GM21360 (cell line): ENCODE results near the gene IRF4.

Source experiments
- ATAC-seq: cut with Tn5 transposase; IDR thresholded peaks from one replicate; pipeline ENCODE4 v1.9.1; 2021; ENCODE audit warnings: mild to moderate bottlenecking, moderate library complexity; ENCODE audit not compliant: unreplicated experiment

IRF4 gene

DNA sequence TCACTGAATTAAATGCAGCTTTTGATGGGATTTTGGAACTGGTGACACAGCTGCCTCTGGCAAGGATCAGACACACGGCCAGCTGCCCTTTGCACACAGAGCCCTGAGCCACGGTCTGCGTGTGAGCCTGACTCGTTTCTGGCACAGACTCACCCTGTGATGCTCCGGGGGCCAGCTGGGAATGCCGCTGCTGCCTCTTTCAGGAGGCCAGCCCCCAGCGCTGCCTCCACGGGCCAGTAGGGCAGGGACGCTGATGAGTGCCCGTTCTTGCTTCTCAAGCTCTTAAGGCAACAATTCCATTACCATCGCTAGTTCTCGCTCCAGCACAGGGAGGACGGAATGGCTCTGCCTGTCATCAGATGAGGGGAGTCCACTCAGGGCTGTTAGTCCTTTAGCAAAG, 61.6 kb downstream of the IRF4 start:
- no peak for ATAC-seq

DNA sequence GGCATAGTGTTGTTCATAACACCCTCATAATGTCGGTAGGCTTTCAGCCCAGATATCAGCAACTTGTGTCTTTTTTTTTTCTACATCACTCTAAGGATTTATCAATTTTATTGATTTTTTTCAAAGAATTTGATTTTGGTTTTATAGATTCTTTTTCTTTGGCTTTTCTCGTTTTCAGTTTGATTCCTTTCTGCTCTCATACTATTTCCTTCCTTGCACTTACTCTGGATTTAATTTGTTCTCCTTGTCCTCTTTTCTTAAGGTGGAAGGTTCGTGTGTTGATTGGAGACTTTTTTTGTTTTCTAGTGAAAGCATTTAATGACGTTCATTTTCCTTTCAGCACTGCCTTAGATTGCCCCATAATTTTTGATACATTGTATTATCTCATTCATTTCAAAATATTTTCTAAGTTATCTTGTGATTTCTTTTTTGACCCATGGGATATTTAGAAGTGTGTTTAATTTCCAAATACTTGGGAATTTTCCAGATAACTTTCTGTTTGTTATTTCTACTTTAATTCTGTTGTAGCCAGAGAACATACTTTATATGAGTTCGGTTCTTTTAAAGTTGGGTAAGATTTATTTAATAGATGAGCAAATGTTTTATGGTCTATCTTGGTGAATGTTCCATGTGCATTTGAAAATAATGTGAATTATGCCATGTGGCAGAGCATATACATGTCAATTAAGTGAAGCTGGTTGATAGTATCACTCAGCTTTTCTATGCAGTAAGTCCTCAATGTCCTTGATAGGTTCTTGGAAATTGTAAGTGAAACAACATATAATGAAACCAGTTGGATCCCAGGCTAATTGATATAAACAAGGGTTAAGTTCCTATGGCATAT, 62.8 kb downstream of the IRF4 start:
- no peak for ATAC-seq

DNA sequence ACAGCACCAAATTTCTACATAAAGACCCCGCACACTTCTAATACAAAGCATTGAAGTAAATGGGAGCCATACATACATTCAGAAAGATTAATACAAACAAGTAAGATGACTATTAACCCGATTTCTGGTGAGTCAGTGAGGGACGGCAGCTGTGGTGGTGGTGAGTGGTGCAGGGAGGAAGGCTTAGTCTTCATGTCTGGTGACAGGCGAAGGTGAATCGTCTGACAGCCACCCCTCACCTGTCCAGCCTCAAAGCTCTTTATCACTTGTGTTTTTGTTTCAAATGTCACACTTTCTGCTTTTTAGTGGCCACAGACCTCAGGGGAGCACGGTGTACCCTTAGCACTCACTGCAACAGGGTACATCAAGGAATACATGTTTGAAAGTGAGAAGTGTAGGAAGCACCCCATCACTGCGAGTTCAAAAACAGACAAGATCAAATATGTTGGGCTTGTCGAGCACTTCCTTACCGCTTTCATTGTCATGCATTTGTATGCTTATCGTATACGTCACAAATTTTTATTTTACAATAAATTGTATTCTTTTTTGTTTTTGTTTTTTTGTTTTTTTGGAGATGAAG, 63.5 kb downstream of the IRF4 start:
- no peak for ATAC-seq

DNA sequence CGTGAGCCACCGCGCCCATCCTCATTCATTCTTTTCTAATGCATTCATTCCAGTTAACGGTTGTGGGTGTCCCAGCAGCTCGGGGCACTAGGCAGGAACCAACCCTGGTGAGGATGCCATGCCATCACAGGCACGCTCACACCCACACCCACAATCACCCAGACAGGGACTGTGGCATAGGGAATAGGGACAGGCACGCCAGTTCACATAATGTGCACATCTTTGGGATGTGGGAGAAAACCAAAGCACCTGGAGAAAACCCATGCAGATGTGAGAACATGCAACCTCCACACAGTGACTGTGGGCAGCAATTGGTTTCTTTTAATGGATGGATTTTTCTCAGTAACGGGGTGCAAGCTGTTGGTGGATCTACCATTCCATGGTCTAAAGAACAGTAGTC, 64.3 kb downstream of the IRF4 start:
- no peak for ATAC-seq

DNA sequence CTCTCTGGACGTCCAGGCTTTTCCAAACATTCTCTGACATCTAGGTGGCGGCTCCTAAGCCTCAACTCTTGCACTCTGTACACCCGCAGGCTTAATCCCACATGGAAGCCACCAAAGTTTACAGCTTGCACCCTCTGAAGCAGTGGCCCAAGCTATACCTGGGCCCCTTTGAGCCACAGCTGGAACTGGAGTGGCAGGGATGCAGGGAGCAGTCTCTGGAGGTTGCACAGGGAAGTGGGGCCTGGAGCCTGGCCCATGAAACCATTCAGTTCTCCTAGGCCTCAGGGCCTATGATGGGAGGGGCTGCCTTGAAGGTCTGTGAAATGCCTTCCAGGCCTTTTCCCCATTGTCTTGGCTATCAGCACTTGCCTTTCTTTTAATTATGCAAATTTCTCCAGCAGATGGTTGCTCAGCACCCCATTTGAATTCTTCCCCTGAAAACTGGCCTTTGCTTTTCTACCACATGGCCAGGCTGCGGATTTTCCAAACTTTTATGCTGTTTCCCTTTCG, 64.9 kb downstream of the IRF4 start:
- no peak for ATAC-seq

DNA sequence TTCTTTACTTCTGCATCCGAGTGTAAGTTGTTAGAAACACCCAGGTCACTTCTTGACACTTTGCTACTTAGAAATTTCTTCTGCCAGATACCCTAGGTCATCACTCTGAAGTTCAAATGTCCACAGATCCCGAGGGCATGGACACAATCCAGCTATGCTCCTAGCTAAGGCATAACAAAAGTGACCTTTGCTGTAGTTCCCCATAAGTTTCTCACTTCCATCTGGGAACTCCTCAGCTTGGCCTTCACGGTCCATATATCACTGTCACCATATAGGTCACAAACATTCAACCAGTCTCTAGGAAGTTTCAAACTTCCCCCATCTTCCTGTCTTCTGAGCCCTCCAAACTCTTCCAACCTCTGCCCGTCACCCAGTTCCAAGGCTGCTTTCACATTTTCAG, 65.3 kb downstream of the IRF4 start:
- ATAC-seq = no peak
